Natural killer cell (primary cell): ENCODE measurements around the gene OLIG1. TPM values are rescaled to one million over a fixed set of nuclear protein-coding genes. Genes with fewer than 3 reads are reported as not detected.

Experiments used
- ATAC-seq, 3 donors: fragments of 150-1000 bp in 2 of 3; fragments of 200-7000 bp in 1 of 3; cut with Tn5 transposase; 1 replicate in 1 of 3; 2 replicates in 2 of 3; pipeline ENCODE4 v1.10.0; 2021; ENCODE audit warnings: mild to moderate bottlenecking in 2 of 3, moderate library complexity in 2 of 3
- DNase-seq, 2 donors: peaks; one replicate each; pipeline versions ENCODE4 v3.0.0 to v3.0.0-alpha.2; 2013 to 2021; ENCODE audit warnings: mixed read lengths in 1 of 2
- H3K27ac ChIP-seq: one replicate; pipeline ENCODE4 v1.5.1; 2013; ENCODE audit warnings: mild to moderate bottlenecking, low read length
- H3K27me3 ChIP-seq: one replicate; pipeline ENCODE4 v1.6.1; 2013; ENCODE audit warnings: low read length; ENCODE audit not compliant: control insufficient read depth, insufficient read depth
- H3K36me3 ChIP-seq: one replicate; pipeline ENCODE4 v1.6.1; 2013; ENCODE audit warnings: low read length; ENCODE audit not compliant: control insufficient read depth, insufficient read depth
- H3K4me1 ChIP-seq: one replicate; pipeline ENCODE4 v1.6.1; 2013; ENCODE audit warnings: low read length; ENCODE audit not compliant: control insufficient read depth, insufficient read depth
- H3K4me3 ChIP-seq: one replicate; pipeline ENCODE4 v1.5.1; 2013; ENCODE audit warnings: low read length
- H3K9me3 ChIP-seq: one replicate; pipeline ENCODE4 v1.6.1; 2013; ENCODE audit warnings: low read length; ENCODE audit not compliant: control insufficient read depth, insufficient read depth
- H3K27ac Mint-ChIP-seq, 2 donors: one replicate each; pipeline ENCODE4 v1.8.0; 2022; ENCODE audit warnings: mild to moderate bottlenecking in 2 of 2, mixed read lengths in 2 of 2, moderate library complexity in 1 of 2
- H3K27me3 Mint-ChIP-seq, 2 donors: one replicate each; pipeline ENCODE4 v1.8.0; 2022; ENCODE audit warnings: low read depth in 2 of 2, mixed read lengths in 2 of 2
- H3K36me3 Mint-ChIP-seq: one replicate; pipeline ENCODE4 v1.8.0; 2022; ENCODE audit warnings: mixed read lengths
- H3K4me1 Mint-ChIP-seq, 2 donors: one replicate each; pipeline ENCODE4 v1.8.0; 2022; ENCODE audit warnings: mixed read lengths in 2 of 2
- H3K4me3 Mint-ChIP-seq: one replicate; pipeline ENCODE4 v1.8.0; 2022; ENCODE audit warnings: mild to moderate bottlenecking, moderate library complexity, mixed read lengths
- H3K9me3 Mint-ChIP-seq, 2 donors: one replicate each; pipeline ENCODE4 v1.8.0; 2022; ENCODE audit warnings: mixed read lengths in 2 of 2
- CTCF ChIP-seq: fragments of 200-600 bp; IDR thresholded peaks from one replicate; pipeline ENCODE4 v1.8.0; 2022; ENCODE audit warnings: antibody characterized with exemption
- WGBS: methylation state at CpG from one replicate; pipeline ENCODE4 v1.1.7; 2013; ENCODE audit warnings: missing lambda C conversion rate; ENCODE audit not compliant: insufficient coverage; 5-methylcytosine and 5-hydroxymethylcytosine counted together
- intact Hi-C: fragments of 100-400 bp; cut with micrococcal nuclease; formaldehyde crosslinking; loops from one replicate; pipeline ENCODE4 v1.14.2; 2022
- total RNA-seq, 4 donors: library from RNA; stranded (reverse); fragments of 120-200 nt in 1 of 4; gene quantifications; one replicate each; pipeline versions ENCODE4 v1.2.3 to v1.2.4, GENCODE V29; 2013 to 2022

The OLIG1 gene
- total RNA-seq, 3 donors from 2014 or later (not counting 1 experiment from before 2014, with no cell fraction given): 0.47 to 1.4 (median 0.48) TPM

GRCh38 chr21:33051925-33052324 lies 18.0 kb upstream of the OLIG1 start:
- intact Hi-C loops: no loop called here
- H3K4me3 Mint-ChIP-seq: no peak overlapping the region
- ATAC-seq: no peak

GRCh38 chr21:33053951-33054350 lies 16.0 kb upstream of the OLIG1 start:
- Mint-ChIP-seq H3K27me3 (peaks cover 11 to 38% of the 10 kb centered on the region in 2 donors), H3K4me3 (no peak overlapping the region), H3K36me3 (no peaks in the 10 kb centered on the region), H3K9me3 (no peaks in the 10 kb centered on the region), H3K4me1 (peaks cover 14 to 23% of the 10 kb centered on the region in 2 donors), H3K27ac (no peak overlapping the region)
- ATAC-seq: no peak
- Histone ChIP-seq H3K9me3 (no peaks in the 10 kb centered on the region), H3K4me3 (no peak overlapping the region), H3K27ac (no peak overlapping the region), H3K27me3 (no peaks in the 10 kb centered on the region), H3K36me3 (no peaks in the 10 kb centered on the region), H3K4me1 (peaks cover 15% of the 10 kb centered on the region)
- DNase-seq: no peak
- intact Hi-C loops: no loop called here
- no peak for TF ChIP-seq CTCF

More at GRCh38 chr21:33051925-33052324, 18.0 kb upstream of the OLIG1 start:
- H3K27me3 ChIP-seq: no peaks in the 10 kb centered on the region
- H3K36me3 Mint-ChIP-seq: no peaks in the 10 kb centered on the region
- H3K4me1 Mint-ChIP-seq: peaks cover 5 to 7% of the 10 kb centered on the region in 2 donors
- no peaks in the 10 kb centered on the region for H3K36me3 ChIP-seq
- H3K9me3 ChIP-seq: no peaks in the 10 kb centered on the region
- no peak for DNase-seq
- no peak overlapping the region for H3K27ac ChIP-seq
- no peaks in the 10 kb centered on the region for H3K9me3 Mint-ChIP-seq
- H3K27me3 Mint-ChIP-seq: peaks cover 18 to 46% of the 10 kb centered on the region in 2 donors
- TF ChIP-seq CTCF: no peak
- H3K4me1 ChIP-seq: no peaks in the 10 kb centered on the region
- no peak overlapping the region for H3K27ac Mint-ChIP-seq
- WGBS: 97% methylated on average over 16 of the region's 16 CpGs
- H3K4me3 ChIP-seq: no peak overlapping the region

GRCh38 chr21:33055991-33056390 lies 13.9 kb upstream of the OLIG1 start:
- Mint-ChIP-seq H3K27me3 (peaks cover 15 to 44% of the 10 kb centered on the region in 2 donors), H3K27ac (no peak overlapping the region), H3K4me3 (no peak overlapping the region), H3K9me3 (no peaks in the 10 kb centered on the region), H3K4me1 (peaks cover 25 to 28% of the 10 kb centered on the region in 2 donors), H3K36me3 (no peaks in the 10 kb centered on the region)
- Histone ChIP-seq H3K4me1 (peaks cover 32% of the 10 kb centered on the region), H3K27me3 (no peaks in the 10 kb centered on the region), H3K4me3 (no peak overlapping the region), H3K27ac (no peak overlapping the region), H3K9me3 (no peaks in the 10 kb centered on the region), H3K36me3 (no peaks in the 10 kb centered on the region)
- no peak for ATAC-seq
- intact Hi-C loops: no loop called here
- WGBS: 89% methylated on average over 5 of the region's 5 CpGs
- no peak for TF ChIP-seq CTCF
- DNase-seq: no peak

GRCh38 chr21:33057385-33057940 lies 12.5 kb upstream of the OLIG1 start:
- Histone ChIP-seq H3K9me3 (no peaks in the 10 kb centered on the region), H3K4me3 (no peak overlapping the region), H3K4me1 (peaks cover 32% of the 10 kb centered on the region), H3K27ac (no peak overlapping the region), H3K27me3 (no peaks in the 10 kb centered on the region), H3K36me3 (no peaks in the 10 kb centered on the region)
- Mint-ChIP-seq H3K27me3 (peaks cover 24 to 44% of the 10 kb centered on the region in 2 donors), H3K4me1 (peaks cover 24 to 28% of the 10 kb centered on the region in 2 donors), H3K36me3 (no peaks in the 10 kb centered on the region), H3K4me3 (no peak overlapping the region), H3K27ac (no peak overlapping the region), H3K9me3 (no peaks in the 10 kb centered on the region)
- WGBS: 84% methylated on average over 11 of the region's 11 CpGs
- intact Hi-C loops: no loop called here
- ATAC-seq (no peak), DNase-seq (no peak)
- no peak for TF ChIP-seq CTCF
